ENCODE results near the gene EPB41L2.

EPB41L2 gene

GRCh38 chr6:131003488-131004386, 59.3 kb downstream of the EPB41L2 start:
- Histone ChIP-seq H3K9me3 (no peaks in the 10 kb centered on the region), H3K27ac (no peak overlapping the region), H3K36me3 (no peaks in the 10 kb centered on the region), H3K4me3 (ENCODE audit: low read depth in 1 of 2, low read length in 1 of 2) (no peak overlapping the region), H3K4me1 (ENCODE audit: control insufficient read depth in 1 of 2, insufficient read depth in 1 of 2, low read depth in 1 of 2, low read length in 1 of 2) (no peaks in the 10 kb centered on the region), H3K27me3 (no peaks in the 10 kb centered on the region)
- no peak for TF ChIP-seq CTCF (IDR thresholded peaks at IDR 0.05)

- H3K27ac ChIP-seq: no peak overlapping the region
- no peak for TF ChIP-seq CTCF (IDR thresholded peaks at IDR 0.05)
- no peaks in the 10 kb centered on the region for H3K36me3 ChIP-seq
- no peaks in the 10 kb centered on the region for H3K9me3 ChIP-seq
- H3K4me1 ChIP-seq (ENCODE audit: control insufficient read depth in 1 of 2, insufficient read depth in 1 of 2, low read depth in 1 of 2, low read length in 1 of 2): no peaks in the 10 kb centered on the region
- H3K4me3 ChIP-seq (ENCODE audit: low read depth in 1 of 2, low read length in 1 of 2): no peak overlapping the region
- H3K27me3 ChIP-seq: no peaks in the 10 kb centered on the region
Observed at GRCh38 chr6:131002661-131002980, 60.4 kb downstream of the EPB41L2 start.

GRCh38 chr6:131001945-131002660, 60.9 kb downstream of the EPB41L2 start:
- H3K4me3 ChIP-seq (ENCODE audit: low read depth in 1 of 2, low read length in 1 of 2): no peak overlapping the region
- no peaks in the 10 kb centered on the region for H3K36me3 ChIP-seq
- no peak for TF ChIP-seq CTCF (IDR thresholded peaks at IDR 0.05)

GRCh38 chr6:131001111-131001736, 61.8 kb downstream of the EPB41L2 start:
- no peaks in the 10 kb centered on the region for H3K36me3 ChIP-seq
- no peak overlapping the region for H3K27ac ChIP-seq
- no peak for TF ChIP-seq CTCF (IDR thresholded peaks at IDR 0.05)
- no peaks in the 10 kb centered on the region for H3K4me1 ChIP-seq (ENCODE audit: control insufficient read depth in 1 of 2, insufficient read depth in 1 of 2, low read depth in 1 of 2, low read length in 1 of 2)
- H3K4me3 ChIP-seq (ENCODE audit: low read depth in 1 of 2, low read length in 1 of 2): no peak overlapping the region
- H3K27me3 ChIP-seq: no peaks in the 10 kb centered on the region
- no peaks in the 10 kb centered on the region for H3K9me3 ChIP-seq

More at GRCh38 chr6:131001945-131002660, 60.9 kb downstream of the EPB41L2 start:
- H3K27me3 ChIP-seq: no peaks in the 10 kb centered on the region
- H3K4me1 ChIP-seq (ENCODE audit: control insufficient read depth in 1 of 2, insufficient read depth in 1 of 2, low read depth in 1 of 2, low read length in 1 of 2): no peaks in the 10 kb centered on the region
- no peak overlapping the region for H3K27ac ChIP-seq
- no peaks in the 10 kb centered on the region for H3K9me3 ChIP-seq

GRCh38 chr6:131000544-131000943, 62.5 kb downstream of the EPB41L2 start:
- no peaks in the 10 kb centered on the region for H3K4me1 ChIP-seq (ENCODE audit: control insufficient read depth in 1 of 2, insufficient read depth in 1 of 2, low read depth in 1 of 2, low read length in 1 of 2)
- H3K27ac ChIP-seq: no peak overlapping the region
- no peak for TF ChIP-seq CTCF (IDR thresholded peaks at IDR 0.05)
- H3K9me3 ChIP-seq: no peaks in the 10 kb centered on the region
- H3K27me3 ChIP-seq: no peaks in the 10 kb centered on the region
- no peak overlapping the region for H3K4me3 ChIP-seq (ENCODE audit: low read depth in 1 of 2, low read length in 1 of 2)
- no peaks in the 10 kb centered on the region for H3K36me3 ChIP-seq
